Measurements from ENCODE around the gene RUNX2. TPM values are rescaled to one million over a fixed set of nuclear protein-coding genes. Genes with fewer than 3 reads are reported as not detected.
A peak's percentile ranks its signal among the peaks of the same experiment; 100 is the strongest.

RUNX2 gene
- total RNA-seq, 2 experiments from 2014 or later: 8.0 to 9.3 TPM

DNA sequence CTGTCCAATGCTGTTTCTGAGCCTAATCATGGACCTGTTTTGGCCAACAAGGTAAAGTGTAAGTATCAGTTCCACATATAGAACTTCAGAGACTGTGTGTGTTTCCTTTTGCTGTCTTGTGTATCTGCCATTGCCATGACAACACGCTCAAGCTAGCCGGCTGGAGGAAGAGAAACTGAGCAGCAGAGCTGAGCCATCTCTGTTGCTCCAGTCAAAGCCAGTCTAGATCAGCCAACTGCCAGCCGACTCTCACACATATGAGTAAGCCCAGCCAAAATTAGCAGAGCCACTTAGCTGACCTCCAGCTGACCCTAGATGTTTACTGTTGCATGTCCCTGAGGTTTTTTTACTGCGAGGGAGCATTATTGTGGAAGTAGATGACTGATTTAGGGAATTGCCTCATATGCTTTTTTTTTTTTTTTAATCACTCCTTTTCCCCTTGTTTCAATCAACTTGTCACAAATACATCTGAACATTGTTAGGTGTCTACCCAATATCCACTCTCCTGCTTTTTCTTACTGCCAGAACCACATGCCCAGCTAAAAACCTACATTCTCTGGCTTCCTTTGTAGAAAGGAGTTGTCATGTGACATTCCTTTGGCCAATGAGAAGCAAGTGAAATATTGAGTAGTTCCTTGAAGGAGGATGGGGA lies 353.9 kb downstream of the RUNX2 start:
- Mint-ChIP-seq H3K4me1 (ENCODE audit: low read depth) (peaks cover 24% of the 10 kb centered on the region), H3K27ac (peak overlapping the region; percentile 60), H3K4me3 (no peak overlapping the region), H3K9me3 (peaks cover 25% of the 10 kb centered on the region), H3K36me3 (ENCODE audit: low read depth) (peaks cover 2% of the 10 kb centered on the region), H3K27me3 (no peaks in the 10 kb centered on the region)
- peak; percentile 72 for ATAC-seq
- peak; percentile 66 for DNase-seq
- ChIA-PET CTCF (interaction anchor here (1.6 kb wide), 1 partner anchor 240 kb away, joined by 3 read pairs; no protein-coding TSS in a partner anchor), POLR2A (interaction anchor here (0.9 kb wide), 1 partner anchor 22 kb away, joined by 3 read pairs; no protein-coding TSS in a partner anchor)
- intact Hi-C loops (cut with micrococcal nuclease): no loop called here
- TF ChIP-seq, protein P1, sequence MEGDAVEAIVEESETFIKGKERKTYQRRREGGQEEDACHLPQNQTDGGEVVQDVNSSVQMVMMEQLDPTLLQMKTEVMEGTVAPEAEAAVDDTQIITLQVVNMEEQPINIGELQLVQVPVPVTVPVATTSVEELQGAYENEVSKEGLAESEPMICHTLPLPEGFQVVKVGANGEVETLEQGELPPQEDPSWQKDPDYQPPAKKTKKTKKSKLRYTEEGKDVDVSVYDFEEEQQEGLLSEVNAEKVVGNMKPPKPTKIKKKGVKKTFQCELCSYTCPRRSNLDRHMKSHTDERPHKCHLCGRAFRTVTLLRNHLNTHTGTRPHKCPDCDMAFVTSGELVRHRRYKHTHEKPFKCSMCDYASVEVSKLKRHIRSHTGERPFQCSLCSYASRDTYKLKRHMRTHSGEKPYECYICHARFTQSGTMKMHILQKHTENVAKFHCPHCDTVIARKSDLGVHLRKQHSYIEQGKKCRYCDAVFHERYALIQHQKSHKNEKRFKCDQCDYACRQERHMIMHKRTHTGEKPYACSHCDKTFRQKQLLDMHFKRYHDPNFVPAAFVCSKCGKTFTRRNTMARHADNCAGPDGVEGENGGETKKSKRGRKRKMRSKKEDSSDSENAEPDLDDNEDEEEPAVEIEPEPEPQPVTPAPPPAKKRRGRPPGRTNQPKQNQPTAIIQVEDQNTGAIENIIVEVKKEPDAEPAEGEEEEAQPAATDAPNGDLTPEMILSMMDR (IDR thresholded peaks at IDR 0.05): no peak

DNA sequence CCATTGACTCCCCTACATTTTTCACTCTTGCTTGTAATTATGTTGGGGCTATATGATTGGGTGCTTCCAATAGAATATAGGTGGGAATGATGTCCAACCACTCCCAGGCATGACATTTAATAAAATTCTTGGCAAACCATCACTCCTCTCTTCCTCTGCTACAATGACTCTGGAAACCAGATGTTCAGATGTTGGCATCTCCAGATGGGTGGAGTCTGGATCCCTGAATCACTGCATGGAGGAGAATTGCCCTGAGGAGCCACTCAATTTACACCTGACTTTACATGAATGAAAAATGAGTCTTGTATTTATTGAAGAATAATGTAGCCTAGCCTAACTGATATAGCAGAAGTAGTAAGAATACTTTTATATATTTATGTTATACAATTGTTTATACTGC lies 356.3 kb downstream of the RUNX2 start:
- H3K9me3 Mint-ChIP-seq: peaks cover 20% of the 10 kb centered on the region
- H3K36me3 Mint-ChIP-seq (ENCODE audit: low read depth): peaks cover 2% of the 10 kb centered on the region
- H3K27me3 Mint-ChIP-seq: no peaks in the 10 kb centered on the region
- DNase-seq: no peak
- ChIA-PET CTCF (interaction anchor here (1.0 kb wide), 1 partner anchor 24 kb away, joined by 5 read pairs; no protein-coding TSS in a partner anchor), POLR2A (no interaction called here)
- no peak overlapping the region for H3K27ac Mint-ChIP-seq
- intact Hi-C loops (cut with micrococcal nuclease): no loop called here
- no peak overlapping the region for H3K4me3 Mint-ChIP-seq
- no peak for ATAC-seq
- H3K4me1 Mint-ChIP-seq (ENCODE audit: low read depth): peaks cover 10% of the 10 kb centered on the region
- TF ChIP-seq, protein P1 (IDR thresholded peaks at IDR 0.05): no peak

DNA sequence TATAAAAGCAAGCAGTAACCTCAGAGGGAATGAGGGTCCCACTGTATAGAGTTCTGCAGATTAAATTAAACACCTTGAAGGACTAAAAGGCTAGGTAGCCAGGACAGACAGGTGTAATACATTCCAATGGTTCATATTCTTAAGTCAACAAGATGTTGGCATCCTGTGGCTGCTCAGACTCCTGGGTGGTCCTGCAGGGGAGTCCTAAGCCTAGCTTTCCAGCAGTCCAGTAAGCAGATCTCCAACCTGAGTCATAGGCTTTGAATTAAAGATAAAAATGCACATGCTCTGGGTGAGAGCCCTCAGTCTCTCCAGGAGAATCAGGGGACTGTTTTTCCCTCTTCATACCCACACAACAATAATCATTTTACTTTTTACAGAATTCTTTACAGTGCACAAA lies 356.9 kb downstream of the RUNX2 start:
- ChIA-PET CTCF (no interaction called here), POLR2A (no interaction called here)
- Mint-ChIP-seq H3K4me1 (ENCODE audit: low read depth) (peaks cover 10% of the 10 kb centered on the region), H3K27me3 (no peaks in the 10 kb centered on the region), H3K27ac (no peak overlapping the region), H3K4me3 (no peak overlapping the region), H3K36me3 (ENCODE audit: low read depth) (peaks cover 2% of the 10 kb centered on the region), H3K9me3 (peaks cover 15% of the 10 kb centered on the region)
- ATAC-seq: no peak
- no peak for DNase-seq
- intact Hi-C loops (cut with micrococcal nuclease): no loop called here
- TF ChIP-seq, protein P1 (IDR thresholded peaks at IDR 0.05): no peak

DNA sequence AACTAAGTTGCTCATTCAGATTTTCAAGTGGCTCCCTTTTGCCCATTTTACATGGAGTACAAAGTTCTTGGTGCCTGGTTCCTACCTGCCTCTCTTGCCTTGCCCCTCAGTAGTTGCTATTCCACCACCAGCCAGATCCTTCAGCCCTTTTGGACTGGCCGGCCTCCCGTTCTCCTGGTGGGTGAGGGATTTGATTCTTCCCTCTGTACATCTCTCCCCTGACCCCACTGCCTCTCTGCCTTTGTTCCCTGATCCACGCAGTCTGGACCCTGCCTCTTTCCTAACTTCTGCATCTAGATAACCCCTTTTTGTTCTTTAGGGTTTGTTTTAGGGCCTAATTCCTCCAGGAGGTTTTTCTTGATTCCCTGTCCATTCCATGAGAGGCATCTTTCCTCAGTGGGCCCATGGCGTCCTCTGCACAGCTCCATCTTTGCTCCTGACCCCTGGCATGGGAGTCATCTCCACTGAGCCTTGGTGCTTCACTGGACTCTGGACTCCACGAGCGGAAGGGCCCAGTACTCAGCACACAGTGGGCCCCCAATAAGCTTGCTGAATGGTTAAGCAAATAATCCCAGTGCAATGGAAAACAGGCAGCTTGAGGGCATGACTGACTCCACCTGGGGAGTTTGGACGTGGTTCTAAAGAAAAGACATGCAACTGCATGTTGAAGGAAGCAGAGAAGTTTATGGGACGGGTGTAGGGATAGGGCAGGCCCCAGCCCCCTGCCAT lies 358.9 kb downstream of the RUNX2 start:
- no peaks in the 10 kb centered on the region for H3K27me3 Mint-ChIP-seq
- ATAC-seq (no peak), DNase-seq (no peak)
- POLR2A ChIA-PET: interaction anchor here (0.6 kb wide), 1 partner anchor 33 kb away, joined by 3 read pairs; no protein-coding TSS in a partner anchor
- intact Hi-C loops (cut with micrococcal nuclease): no loop called here
- TF ChIP-seq, protein P1 (IDR thresholded peaks at IDR 0.05): no peak
- H3K4me3 Mint-ChIP-seq: no peak overlapping the region
- H3K9me3 Mint-ChIP-seq: peaks cover 6% of the 10 kb centered on the region
- H3K36me3 Mint-ChIP-seq (ENCODE audit: low read depth): no peaks in the 10 kb centered on the region
- H3K27ac Mint-ChIP-seq: no peak overlapping the region
- H3K4me1 Mint-ChIP-seq (ENCODE audit: low read depth): peaks cover 4% of the 10 kb centered on the region
- CTCF ChIA-PET: no interaction called here

DNA sequence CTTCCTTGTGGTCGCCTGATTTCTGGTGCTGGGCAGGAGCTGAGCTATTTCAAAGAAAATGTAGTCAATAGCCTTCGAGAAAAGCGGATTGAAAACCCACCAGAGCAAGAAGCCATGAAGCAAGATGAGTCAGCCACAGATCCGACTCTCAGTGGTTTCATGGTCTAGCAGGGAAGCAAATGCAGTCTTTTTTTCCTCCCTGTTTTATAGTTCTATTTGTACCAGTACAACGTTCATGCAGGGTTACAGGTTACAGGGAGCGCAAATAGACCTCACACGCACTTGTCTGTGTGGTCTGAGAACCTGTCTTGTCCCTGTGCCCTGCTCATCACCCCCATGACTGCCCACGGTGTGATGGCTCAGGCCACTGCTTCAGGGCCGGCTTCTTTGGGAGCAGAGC lies 359.4 kb downstream of the RUNX2 start:
- peaks cover 2% of the 10 kb centered on the region for H3K9me3 Mint-ChIP-seq
- no peak for DNase-seq
- POLR2A ChIA-PET: no interaction called here
- peak; percentile 39 for ATAC-seq
- no peak overlapping the region for H3K4me3 Mint-ChIP-seq
- CTCF ChIA-PET: interaction anchor here (1.0 kb wide), 1 partner anchor 15 kb away, joined by 3 read pairs; no protein-coding TSS in a partner anchor
- H3K27me3 Mint-ChIP-seq: no peaks in the 10 kb centered on the region
- H3K4me1 Mint-ChIP-seq (ENCODE audit: low read depth): no peaks in the 10 kb centered on the region
- no peak overlapping the region for H3K27ac Mint-ChIP-seq
- no peaks in the 10 kb centered on the region for H3K36me3 Mint-ChIP-seq (ENCODE audit: low read depth)
- intact Hi-C loops (cut with micrococcal nuclease): no loop called here
- TF ChIP-seq, protein P1 (IDR thresholded peaks at IDR 0.05): no peak
